HG03439 (cell line): ENCODE results near the gene PLA2G4A.

ENCODE experiments used
- ATAC-seq: cut with Tn5 transposase; IDR thresholded peaks from one replicate; pipeline ENCODE4 v1.9.1; 2021; ENCODE audit warnings: mild to moderate bottlenecking, moderate library complexity; ENCODE audit not compliant: unreplicated experiment

PLA2G4A gene

DNA sequence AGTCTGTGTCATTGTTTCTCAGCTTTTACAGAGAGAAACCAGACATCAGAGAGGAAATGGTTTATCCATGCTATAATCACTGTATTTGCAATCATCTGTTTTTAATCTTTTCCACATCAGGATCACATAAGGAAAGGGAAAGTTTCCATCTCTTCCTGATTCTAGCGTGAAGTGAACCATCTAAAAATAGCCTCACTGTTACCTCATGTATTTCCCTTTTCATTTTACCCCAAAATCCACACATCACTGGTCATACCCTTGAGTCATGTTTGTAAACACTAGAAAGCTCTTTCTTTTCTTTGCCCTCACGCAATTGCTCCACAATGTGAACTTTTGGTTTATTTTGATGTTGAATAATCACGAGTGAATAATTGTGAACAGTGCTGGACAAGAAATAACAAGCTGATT lies 146.0 kb downstream of the PLA2G4A start:
- ATAC-seq, result no peak

DNA sequence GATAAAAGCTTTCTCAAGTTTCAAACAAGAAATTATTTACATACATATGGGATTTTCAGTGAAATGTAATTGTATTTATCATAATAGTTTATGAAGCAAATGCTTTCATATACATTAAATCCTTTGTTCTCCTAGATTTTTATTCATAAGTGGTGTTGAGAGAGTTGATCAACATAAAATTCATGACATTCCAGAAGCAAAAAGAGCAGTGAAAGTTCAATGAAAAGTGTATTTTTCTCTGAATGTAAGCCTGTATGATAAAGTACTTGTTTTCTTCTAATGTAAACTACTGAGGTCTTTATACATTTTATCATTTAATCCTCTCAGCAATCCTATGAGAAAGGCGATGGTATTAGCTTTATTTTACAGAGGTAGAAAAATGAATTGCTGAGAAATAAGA lies 146.5 kb downstream of the PLA2G4A start:
- no peak for ATAC-seq

GRCh38 chr1:186976700-186977099 lies 148.0 kb downstream of the PLA2G4A start:
- ATAC-seq, result no peak

DNA sequence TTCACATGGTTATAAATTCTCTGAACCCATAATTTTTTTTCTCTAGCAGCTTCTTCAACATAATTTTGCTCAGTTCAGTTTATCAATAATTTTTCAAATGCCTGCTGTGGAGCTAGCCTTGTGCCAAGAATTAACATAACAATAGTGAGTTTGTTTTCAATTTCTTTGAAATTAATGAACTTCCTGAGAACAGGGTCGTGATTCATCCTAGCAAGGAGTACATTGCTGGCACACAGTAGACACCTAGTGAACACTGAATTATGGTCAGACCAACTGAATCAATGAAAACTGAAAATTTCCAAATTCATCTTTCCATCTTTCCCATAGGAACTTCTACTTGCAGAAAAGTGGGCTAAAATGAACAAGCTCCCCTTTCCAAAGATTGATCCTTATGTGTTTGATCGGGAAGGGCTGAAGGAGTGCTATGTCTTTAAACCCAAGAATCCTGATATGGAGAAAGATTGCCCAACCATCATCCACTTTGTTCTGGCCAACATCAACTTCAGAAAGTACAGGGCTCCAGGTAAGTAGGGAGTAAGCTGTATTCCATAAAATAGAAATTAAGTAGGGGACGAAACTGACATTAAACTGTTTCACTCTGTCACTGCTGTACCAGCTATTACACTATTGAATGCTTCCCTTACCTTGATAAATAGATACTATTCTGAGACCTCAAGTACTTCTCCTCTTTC lies 148.7 kb downstream of the PLA2G4A start:
- no peak for ATAC-seq

DNA sequence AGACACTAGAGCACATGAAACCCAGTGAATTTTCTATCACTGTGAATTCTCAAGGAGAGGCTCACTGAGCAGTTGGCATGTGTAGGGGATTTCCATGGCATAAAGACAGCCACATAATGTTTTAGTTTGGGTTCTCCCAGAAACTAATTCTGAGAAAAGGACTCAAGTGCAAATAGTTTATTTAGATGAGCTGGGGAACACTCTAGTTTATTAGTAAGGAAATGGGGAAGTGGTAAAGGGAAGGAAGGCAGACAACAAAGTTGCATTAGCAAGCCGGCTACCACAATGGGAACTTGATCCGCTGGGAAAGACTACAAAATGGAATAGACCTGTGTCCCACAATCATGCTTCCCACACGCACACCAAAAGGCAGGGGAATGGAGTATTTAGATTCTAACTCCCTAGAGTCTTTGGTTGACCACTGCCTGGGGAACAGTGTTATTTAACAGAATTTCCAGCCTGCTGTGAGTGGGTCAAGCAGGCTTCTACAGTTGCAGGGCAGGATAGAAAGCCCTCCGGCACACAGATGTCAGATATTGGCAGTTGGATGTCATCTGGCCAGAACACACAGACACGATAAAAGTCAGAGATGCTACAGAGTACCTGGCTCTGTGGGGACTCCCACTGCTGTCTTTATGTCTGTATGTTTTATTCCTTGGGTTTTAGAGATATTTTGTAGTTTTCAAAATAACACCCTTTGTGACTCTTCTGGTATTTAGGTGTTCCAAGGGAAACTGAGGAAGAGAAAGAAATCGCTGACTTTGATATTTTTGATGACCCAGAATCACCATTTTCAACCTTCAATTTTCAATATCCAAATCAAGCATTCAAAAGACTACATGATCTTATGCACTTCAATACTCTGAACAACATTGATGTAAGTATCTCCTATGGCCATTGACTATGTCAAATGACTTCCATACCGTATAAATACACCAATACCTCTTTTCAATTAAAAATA lies 150.1 kb downstream of the PLA2G4A start:
- no peak for ATAC-seq

- no peak for ATAC-seq
Measured at GRCh38 chr1:186980400-186980799, 151.7 kb downstream of the PLA2G4A start.

GRCh38 chr1:186982116-186982515 lies 153.4 kb downstream of the PLA2G4A start:
- no peak for ATAC-seq

GRCh38 chr1:186983327-186983726 lies 154.6 kb downstream of the PLA2G4A start:
- no peak for ATAC-seq

GRCh38 chr1:186984959-186985358 lies 156.2 kb downstream of the PLA2G4A start:
- ATAC-seq, result no peak

DNA sequence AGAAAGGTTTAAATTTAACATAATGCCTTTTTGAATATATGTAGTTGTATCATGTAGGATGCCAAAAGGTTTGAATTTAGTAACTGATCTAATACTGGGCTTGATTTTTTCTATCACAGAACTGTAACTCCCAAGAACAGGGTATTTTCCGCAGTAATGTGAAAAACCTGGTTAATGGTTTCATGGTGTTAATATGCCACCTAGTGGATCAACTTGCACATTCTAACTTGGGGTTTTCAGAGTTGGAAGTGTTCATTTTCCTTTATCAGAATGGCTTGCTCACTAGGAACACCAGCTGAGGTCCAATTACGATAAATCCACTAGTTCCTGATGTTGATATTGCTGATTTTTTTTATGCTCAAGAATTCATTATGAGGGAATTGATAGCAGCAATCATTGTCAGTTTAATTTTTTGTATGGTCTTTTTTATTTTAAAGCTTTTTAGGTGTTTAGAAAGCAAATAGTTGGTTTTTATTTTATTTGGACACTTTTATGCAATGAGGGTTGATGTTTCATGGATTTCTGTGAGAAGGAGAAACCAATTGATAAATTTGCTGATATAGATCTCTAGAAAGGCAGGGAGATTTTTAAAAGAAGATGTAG lies 157.2 kb downstream of the PLA2G4A start:
- no peak for ATAC-seq

DNA sequence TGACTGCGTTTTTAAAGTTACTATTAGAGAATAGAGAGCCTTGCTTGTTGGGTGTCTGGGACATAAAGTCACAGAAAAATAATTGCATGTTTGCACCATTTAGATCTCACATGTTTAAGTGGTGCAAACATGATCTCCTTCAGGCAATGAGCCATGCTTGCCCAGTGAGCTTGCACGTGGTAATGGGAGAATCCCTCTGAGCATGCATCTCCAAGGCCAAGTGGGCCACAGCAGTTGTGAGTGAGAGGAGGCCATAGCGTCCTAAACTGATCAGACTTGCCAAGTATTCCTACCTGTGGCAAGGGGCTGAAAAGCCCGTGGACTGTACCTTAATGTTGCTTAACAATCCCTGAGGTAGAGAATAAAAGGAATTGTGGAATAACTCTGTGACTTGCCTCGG lies 158.3 kb downstream of the PLA2G4A start:
- ATAC-seq, result no peak

DNA sequence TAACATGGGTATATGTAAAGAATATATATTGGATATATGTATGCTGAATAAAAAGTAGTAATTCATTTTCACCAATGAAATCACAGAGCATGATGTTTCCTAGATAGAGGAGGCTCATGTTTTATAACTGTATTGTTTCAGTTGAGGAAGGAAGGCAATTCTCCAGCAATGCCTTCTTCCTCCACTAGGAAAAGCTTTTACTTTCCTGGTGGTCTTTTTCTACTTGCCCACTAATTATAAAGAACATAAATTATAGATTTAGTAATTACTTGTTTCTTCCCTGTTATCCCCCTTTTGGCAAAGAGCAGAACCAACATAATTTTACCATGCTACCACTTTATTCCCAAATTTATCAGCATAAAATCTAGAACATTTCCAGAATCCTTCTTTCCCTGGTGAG lies 159.0 kb downstream of the PLA2G4A start:
- no peak for ATAC-seq

- ATAC-seq, result no peak
Measured at GRCh38 chr1:186993996-186994395, 165.2 kb downstream of the PLA2G4A start.

DNA sequence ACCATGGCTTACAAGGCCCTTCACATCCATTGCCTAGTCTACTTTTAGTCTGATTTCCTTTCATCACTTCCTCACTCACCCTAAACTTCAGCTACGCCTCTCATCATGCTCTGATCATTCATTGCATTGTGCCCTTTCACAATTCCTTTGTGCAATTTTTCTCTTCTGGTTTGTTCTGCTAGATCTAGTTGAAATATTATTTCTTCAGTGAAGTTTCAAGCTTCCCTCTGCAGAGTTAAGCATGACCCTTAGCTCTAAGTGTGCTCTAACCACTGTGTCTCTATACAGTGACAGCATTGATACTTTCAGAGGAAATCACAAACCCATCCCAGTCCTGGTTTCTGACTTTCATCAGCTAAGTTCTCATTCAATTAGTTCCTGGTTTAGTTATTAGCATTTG lies 166.1 kb downstream of the PLA2G4A start:
- no peak for ATAC-seq

- ATAC-seq, result no peak
Measured at GRCh38 chr1:186996816-186997215, 168.1 kb downstream of the PLA2G4A start.

- ATAC-seq, result no peak
Measured at GRCh38 chr1:186997877-186998276, 169.1 kb downstream of the PLA2G4A start.

GRCh38 chr1:186999506-186999905 lies 170.8 kb downstream of the PLA2G4A start:
- ATAC-seq, result no peak

DNA sequence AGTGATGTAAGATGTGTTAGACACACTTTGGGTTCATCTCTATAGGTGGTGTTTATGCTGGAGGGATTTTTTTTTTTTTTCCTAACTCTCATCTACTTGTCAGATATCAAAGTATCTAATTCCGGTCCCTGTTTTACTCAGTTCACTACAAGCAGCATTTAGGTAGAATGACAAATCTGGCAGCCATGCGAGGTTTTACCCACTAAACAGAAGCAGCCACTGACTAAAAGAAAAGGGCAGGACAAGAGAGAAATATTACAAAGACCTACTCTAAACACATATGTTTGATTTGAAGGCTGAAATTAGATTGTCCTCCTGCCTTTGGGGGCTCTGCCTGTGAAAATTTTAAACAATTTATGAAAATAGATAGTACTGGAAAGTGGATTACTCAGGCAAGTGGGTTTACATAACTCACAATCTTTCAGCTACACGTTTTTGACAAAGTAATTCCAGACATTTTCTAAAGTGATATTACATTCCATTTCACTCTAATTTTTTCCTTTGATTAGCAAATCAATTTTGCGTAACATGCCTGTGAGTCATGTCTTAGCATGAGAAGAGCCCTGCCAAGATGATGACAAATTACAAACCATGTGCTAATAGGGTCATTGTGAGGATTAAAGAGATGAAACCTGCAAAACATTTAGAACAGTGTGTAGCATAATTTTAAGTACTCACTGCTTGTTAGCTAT lies 172.6 kb downstream of the PLA2G4A start:
- ATAC-seq, result no peak

- no peak for ATAC-seq
Measured at GRCh38 chr1:187003353-187003752, 174.6 kb downstream of the PLA2G4A start.

GRCh38 chr1:187006896-187007295 lies 178.1 kb downstream of the PLA2G4A start:
- ATAC-seq, result no peak

DNA sequence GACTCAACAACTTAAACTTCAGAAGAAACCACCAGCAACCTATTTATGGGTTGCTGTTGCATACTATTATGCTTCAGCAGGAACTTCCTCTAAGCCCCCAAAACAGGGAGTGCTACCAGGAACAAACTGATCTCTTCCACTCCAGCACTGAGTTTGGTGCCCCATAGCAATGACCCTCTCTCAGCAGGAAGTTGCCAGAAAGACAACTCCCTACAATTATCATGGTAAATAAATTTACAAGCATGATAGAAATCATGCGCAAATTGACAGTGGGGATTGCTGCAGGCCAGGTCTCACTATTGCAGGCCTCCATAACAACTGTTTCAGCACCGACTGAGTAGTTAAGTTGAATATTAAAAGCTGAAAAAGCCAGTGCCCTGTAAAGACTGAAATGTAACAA lies 180.6 kb downstream of the PLA2G4A start:
- no peak for ATAC-seq
